GM12873 (cell line): Measurements from ENCODE around the gene ADCY10.

Source experiments
- TF ChIP-seq, protein P1 (sequence below): IDR thresholded peaks from 2 replicates; pipeline ENCODE4 v1.5.1; 2012; ENCODE audit warnings: low read depth, mild to moderate bottlenecking, moderate library complexity, low read length, control low read depth; ENCODE audit not compliant: insufficient read depth; ENCODE audit errors: missing control alignments

ADCY10 gene

DNA sequence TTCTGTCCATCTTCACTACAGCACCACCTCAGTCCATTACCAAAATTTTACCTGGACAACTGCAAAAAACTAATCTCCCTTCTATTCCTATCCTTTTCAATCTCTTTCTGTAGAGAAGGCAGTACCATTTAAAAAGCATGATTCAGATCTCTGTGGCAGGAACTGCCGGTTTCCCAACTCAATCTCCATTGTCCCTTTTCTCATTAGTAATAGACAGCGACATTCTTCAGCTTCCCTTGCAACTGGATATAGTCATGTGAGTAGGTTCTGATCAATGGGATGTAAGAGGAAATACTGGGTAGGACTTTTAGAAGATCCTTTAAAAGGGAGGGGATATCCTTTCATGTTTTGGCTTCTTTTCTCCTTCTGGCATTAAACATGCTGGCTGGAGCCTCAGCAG is 74.9 kb downstream of the ADCY10 start:
- TF ChIP-seq, protein P1, sequence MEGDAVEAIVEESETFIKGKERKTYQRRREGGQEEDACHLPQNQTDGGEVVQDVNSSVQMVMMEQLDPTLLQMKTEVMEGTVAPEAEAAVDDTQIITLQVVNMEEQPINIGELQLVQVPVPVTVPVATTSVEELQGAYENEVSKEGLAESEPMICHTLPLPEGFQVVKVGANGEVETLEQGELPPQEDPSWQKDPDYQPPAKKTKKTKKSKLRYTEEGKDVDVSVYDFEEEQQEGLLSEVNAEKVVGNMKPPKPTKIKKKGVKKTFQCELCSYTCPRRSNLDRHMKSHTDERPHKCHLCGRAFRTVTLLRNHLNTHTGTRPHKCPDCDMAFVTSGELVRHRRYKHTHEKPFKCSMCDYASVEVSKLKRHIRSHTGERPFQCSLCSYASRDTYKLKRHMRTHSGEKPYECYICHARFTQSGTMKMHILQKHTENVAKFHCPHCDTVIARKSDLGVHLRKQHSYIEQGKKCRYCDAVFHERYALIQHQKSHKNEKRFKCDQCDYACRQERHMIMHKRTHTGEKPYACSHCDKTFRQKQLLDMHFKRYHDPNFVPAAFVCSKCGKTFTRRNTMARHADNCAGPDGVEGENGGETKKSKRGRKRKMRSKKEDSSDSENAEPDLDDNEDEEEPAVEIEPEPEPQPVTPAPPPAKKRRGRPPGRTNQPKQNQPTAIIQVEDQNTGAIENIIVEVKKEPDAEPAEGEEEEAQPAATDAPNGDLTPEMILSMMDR, result no peak

DNA sequence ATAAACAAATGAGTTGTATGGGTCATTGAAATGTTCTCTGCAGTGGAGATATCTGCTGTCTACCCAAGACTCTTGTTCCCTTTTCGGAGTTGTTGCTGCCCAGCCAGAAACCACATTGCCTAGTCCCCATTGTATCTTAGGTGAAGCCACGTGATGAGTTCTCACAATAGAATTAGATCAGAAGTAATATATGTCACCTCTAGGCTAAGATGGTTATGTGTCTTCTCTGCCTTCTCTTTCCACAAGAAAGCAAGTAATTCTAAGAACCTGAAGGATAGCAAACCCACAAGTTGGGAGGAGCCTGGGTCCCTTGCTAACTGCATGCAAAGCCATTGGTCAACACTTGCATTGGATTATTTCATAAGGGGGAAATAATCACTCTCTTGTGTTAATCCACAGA is 76.6 kb downstream of the ADCY10 start:
- TF ChIP-seq, protein P1, result no peak

DNA sequence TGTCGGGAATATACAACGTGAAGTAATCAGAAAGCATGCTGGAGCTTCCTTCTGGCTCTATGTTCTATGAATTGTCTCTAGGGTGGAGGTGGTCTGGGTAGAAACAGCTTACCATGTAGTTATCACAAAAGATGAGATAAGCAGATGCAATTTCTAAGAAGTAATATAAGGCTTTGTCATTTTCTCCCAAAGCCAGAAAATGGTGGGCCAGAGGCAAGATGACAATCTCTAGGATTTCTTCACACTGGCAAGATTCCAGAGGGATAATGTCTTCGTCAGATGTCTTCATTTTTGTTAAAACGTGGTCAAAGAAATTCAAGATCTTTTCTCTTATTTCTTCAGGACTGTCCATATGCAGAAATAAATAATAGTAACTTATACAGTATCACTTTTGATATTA is 77.7 kb downstream of the ADCY10 start:
- TF ChIP-seq, protein P1, result no peak

DNA sequence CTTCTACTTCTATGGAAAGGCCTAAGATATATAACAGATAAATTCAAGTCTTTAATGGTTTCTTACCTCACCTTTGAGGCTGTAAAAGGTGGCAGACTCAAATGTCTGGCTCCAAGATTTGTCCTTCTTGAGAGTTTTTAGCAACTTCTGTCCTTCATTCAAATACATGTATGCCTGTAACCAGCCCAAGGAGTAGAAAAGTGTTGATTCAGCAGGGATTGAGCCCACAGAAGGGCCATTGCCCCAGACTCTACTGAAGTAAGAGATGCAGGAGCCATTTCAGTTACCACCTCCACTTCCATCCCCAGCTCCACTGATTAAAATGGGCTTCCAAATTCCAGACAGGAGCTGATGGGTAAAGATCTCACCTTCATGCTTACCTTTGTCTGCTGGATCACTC is 80.0 kb downstream of the ADCY10 start:
- TF ChIP-seq, protein P1, result no peak

DNA sequence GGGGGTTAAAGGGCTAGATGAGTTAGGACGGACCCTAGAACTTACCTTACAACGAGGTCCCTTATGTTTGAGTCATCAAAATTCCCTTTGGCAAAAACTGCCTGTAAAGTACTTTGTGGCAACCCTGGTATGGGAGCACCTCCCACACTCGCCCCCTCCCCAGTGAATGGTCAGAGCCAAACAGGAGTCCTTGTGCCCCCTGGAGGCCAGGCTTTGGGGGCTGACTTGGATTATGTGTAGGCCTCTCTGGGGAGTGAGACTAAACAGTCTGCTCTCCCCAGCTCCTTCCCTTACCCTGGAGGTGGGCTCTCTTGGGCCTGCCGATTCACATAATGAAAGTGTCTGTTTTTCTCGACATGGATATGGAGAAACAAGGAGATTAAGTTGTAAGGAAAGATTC is 81.2 kb downstream of the ADCY10 start:
- TF ChIP-seq, protein P1, result no peak

DNA sequence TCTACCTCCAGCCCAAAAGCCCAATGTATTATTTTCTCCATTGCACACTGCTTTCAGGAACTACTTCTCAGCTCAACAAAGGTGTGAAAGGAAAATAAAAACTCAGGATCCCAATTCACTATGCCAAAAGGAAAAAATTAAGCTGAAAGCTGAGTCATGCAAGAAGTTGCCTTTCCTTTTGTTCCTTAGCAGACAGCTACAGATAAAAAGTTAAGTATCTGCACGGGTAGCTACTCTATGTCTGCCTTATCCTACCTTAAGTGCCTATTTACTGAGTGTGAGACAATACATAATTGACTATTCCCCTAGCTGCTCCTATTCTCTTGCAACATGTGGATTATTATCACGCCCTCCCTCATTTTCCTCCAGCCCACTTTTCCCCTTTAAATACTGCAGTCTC is 84.1 kb downstream of the ADCY10 start:
- TF ChIP-seq, protein P1, result no peak

DNA sequence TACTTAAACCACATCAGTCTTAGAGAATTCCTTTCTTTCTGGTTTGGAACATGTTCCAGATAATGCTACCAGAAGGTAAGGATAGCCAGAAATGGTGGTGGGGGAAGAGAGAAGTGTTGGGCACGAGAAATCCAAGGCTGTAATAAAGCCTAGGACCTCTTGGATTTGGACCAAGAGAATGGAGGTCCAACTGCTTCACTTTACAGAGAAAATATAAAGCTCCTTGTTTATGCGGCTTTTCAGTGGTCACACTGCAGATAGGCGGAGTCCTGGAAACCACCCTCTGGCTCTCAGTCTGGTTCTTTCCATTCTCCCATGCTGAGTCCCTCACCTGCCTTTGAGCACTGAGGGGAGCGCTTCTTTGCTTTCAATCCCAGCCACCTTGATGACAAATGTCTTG is 87.8 kb downstream of the ADCY10 start:
- TF ChIP-seq, protein P1, result no peak
